ENCODE results near the gene FTO.

Gene FTO

GRCh38 chr16:53998966-53999522 is 295.1 kb downstream of the FTO start:
- H3K4me3 ChIP-seq (ENCODE audit: low read depth, low read length), result no peak overlapping the region
- TF ChIP-seq CTCF (IDR thresholded peaks at IDR 0.05; ENCODE audit: borderline replicate concordance, insufficient read depth, low read depth, low read length), result no peak

- TF ChIP-seq CTCF (IDR thresholded peaks at IDR 0.05; ENCODE audit: borderline replicate concordance, insufficient read depth, low read depth, low read length), result no peak
- no peak overlapping the region for H3K4me3 ChIP-seq (ENCODE audit: low read depth, low read length)
Observed at GRCh38 chr16:53999841-54000240, 295.9 kb downstream of the FTO start.

- no peak overlapping the region for H3K4me3 ChIP-seq (ENCODE audit: low read depth, low read length)
- TF ChIP-seq CTCF (IDR thresholded peaks at IDR 0.05; ENCODE audit: borderline replicate concordance, insufficient read depth, low read depth, low read length), result no peak
Observed at GRCh38 chr16:54000361-54000760, 296.4 kb downstream of the FTO start.

- H3K4me3 ChIP-seq (ENCODE audit: low read depth, low read length), result no peak overlapping the region
- TF ChIP-seq CTCF (IDR thresholded peaks at IDR 0.05; ENCODE audit: borderline replicate concordance, insufficient read depth, low read depth, low read length), result no peak
Observed at GRCh38 chr16:54006693-54007092, 302.7 kb downstream of the FTO start.

GRCh38 chr16:54007504-54007903 is 303.5 kb downstream of the FTO start:
- H3K4me3 ChIP-seq (ENCODE audit: low read depth, low read length), result no peak overlapping the region
- TF ChIP-seq CTCF (IDR thresholded peaks at IDR 0.05; ENCODE audit: borderline replicate concordance, insufficient read depth, low read depth, low read length), result no peak

- TF ChIP-seq CTCF (IDR thresholded peaks at IDR 0.05; ENCODE audit: borderline replicate concordance, insufficient read depth, low read depth, low read length), result no peak
- no peak overlapping the region for H3K4me3 ChIP-seq (ENCODE audit: low read depth, low read length)
Observed at GRCh38 chr16:54009464-54010176, 305.7 kb downstream of the FTO start.

GRCh38 chr16:54015147-54015546 is 311.2 kb downstream of the FTO start:
- no peak overlapping the region for H3K4me3 ChIP-seq (ENCODE audit: low read depth, low read length)
- no peak for TF ChIP-seq CTCF (IDR thresholded peaks at IDR 0.05; ENCODE audit: borderline replicate concordance, insufficient read depth, low read depth, low read length)

Measured in GM12875 (cell line).